BJ (cell line): ENCODE data around the gene PTPRE. TPM values are rescaled to one million over a fixed set of nuclear protein-coding genes. Genes with fewer than 3 reads are reported as not detected.

Experiments
- CTCF ChIA-PET: fragments of 350-600 bp; formaldehyde crosslinking; extraction: SDS; loops from one replicate; lab custom pipeline; 2021; ENCODE audit warnings: antibody characterized with exemption, inconsistent platforms; lab: Yijun Ruan, JAX
- POLR2A ChIA-PET: fragments of 300-600 bp; sonication (Branson Sonifier 250); formaldehyde crosslinking; extraction: SDS; loops from one replicate; lab custom pipeline; 2021; ENCODE audit warnings: antibody characterized with exemption; lab: Charles Lee
- DNase-seq: peaks from one replicate; pipeline ENCODE4 v3.0.0-alpha.2; 2011; ENCODE audit warnings: low read depth
- H3K27me3 ChIP-seq: 2 replicates; pipeline ENCODE4 v1.6.0; 2011; ENCODE audit warnings: low read length; ENCODE audit not compliant: control insufficient read depth, insufficient read depth
- H3K36me3 ChIP-seq: 2 replicates; pipeline ENCODE4 v1.5.1; 2011; ENCODE audit warnings: low read length; ENCODE audit not compliant: control insufficient read depth, insufficient read depth
- H3K4me3 ChIP-seq: 2 replicates; pipeline ENCODE4 v1.5.1; 2011; ENCODE audit warnings: low read depth, mild to moderate bottlenecking, control low read depth, low read length
- CTCF ChIP-seq: IDR thresholded peaks from 2 replicates; pipeline ENCODE4 v1.5.1; 2011; ENCODE audit warnings: low read depth, mild to moderate bottlenecking, control low read depth, inconsistent platforms, low read length, moderate library complexity; ENCODE audit not compliant: insufficient read depth
- polyA plus RNA-seq: library from polyadenylated mRNA; depleted of rRNA; stranded (reverse); fragments of >200 nt; gene quantifications from 2 replicates; pipeline ENCODE4 v1.2.3, GENCODE V29; 2011

PTPRE gene
- polyA plus RNA-seq, 1 experiment = 0.09 TPM

GRCh38 chr10:128027306-128027705 is 120.4 kb downstream of the PTPRE start:
- H3K4me3 ChIP-seq = no peak overlapping the region
- ChIA-PET CTCF (interaction anchor here (0.9 to 2.5 kb wide), 3 partner anchors 8 to 42 kb away, joined by 3 to 18 read pairs (median 4); no protein-coding TSS in a partner anchor), POLR2A (no interaction called here)
- DNase-seq = no peak
- TF ChIP-seq CTCF = no peak
- H3K27me3 ChIP-seq = no peaks in the 10 kb centered on the region
- H3K36me3 ChIP-seq = no peaks in the 10 kb centered on the region

- ChIA-PET POLR2A (no interaction called here), CTCF (interaction anchor here (0.9 to 2.5 kb wide), 3 partner anchors 8 to 41 kb away, joined by 3 to 18 read pairs (median 4); no protein-coding TSS in a partner anchor)
- H3K27me3 ChIP-seq = no peaks in the 10 kb centered on the region
- TF ChIP-seq CTCF = no peak
- no peak for DNase-seq
- H3K4me3 ChIP-seq = no peak overlapping the region
- no peaks in the 10 kb centered on the region for H3K36me3 ChIP-seq
These were observed 121.1 kb downstream of the PTPRE start for GRCh38 chr10:128027822-128028507.

- H3K36me3 ChIP-seq = no peaks in the 10 kb centered on the region
- H3K27me3 ChIP-seq = no peaks in the 10 kb centered on the region
- H3K4me3 ChIP-seq = no peak overlapping the region
- CTCF ChIA-PET = interaction anchor here (1.1 kb wide), 1 partner anchor 40 kb away, joined by 5 read pairs; no protein-coding TSS in a partner anchor
- POLR2A ChIA-PET = no interaction called here
- no peak for DNase-seq
- no peak for TF ChIP-seq CTCF
These were observed 121.8 kb downstream of the PTPRE start for GRCh38 chr10:128028508-128029289.

- POLR2A ChIA-PET = no interaction called here
- TF ChIP-seq CTCF = no peak
- CTCF ChIA-PET = interaction anchor here (1.1 kb wide), 1 partner anchor 40 kb away, joined by 5 read pairs; no protein-coding TSS in a partner anchor
- Histone ChIP-seq H3K36me3 (no peaks in the 10 kb centered on the region), H3K27me3 (no peaks in the 10 kb centered on the region), H3K4me3 (no peak overlapping the region)
- DNase-seq = no peak
These were observed 122.4 kb downstream of the PTPRE start for GRCh38 chr10:128029290-128029651.

- no peaks in the 10 kb centered on the region for H3K36me3 ChIP-seq
- H3K4me3 ChIP-seq = no peak overlapping the region
- CTCF ChIA-PET = interaction anchor here (1.5 to 1.6 kb wide), 2 partner anchors 19 to 122 kb away, joined by 3 to 5 read pairs; partner anchors contain the start of gene PTPRE
- no peak for DNase-seq
- POLR2A ChIA-PET = no interaction called here
- no peak for TF ChIP-seq CTCF
- no peaks in the 10 kb centered on the region for H3K27me3 ChIP-seq
These were observed 122.9 kb downstream of the PTPRE start for GRCh38 chr10:128029731-128030369.
